ENCODE measurements around the gene RIMKLB.

DNA sequence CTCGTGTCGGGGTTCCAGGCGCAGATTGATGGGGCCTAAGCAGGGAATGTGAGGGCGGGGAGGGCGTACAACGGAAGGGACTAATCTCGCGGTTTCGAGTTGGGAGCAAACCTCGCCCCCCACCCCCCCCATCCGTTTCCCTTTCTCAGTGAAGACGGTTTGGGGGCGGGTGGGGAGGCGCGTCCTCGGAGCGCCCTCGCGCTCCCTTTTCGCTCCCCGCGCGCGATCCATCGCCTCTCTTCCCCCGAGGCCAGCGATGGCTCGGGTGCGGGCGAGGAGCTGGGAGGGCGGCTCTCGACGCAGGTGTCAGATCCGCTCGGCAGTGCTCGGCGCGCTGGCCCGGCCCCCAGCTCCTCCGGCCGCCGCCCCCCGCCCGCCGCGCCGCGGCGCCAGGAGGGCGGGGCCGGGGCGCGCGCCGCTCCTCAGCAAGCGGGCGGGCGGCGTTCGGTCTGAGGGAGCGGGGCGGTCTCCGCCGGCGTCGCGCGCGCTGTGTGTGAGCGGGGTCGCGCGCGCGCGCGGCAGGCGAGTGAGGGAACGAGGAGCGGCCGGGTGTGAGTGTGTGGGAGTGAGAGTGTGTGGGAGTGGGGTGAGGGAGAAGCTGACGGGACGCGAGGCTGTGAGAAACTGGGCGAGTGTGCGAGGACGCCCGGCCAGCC is at the start of gene RIMKLB:
- TF ChIP-seq, protein P1, sequence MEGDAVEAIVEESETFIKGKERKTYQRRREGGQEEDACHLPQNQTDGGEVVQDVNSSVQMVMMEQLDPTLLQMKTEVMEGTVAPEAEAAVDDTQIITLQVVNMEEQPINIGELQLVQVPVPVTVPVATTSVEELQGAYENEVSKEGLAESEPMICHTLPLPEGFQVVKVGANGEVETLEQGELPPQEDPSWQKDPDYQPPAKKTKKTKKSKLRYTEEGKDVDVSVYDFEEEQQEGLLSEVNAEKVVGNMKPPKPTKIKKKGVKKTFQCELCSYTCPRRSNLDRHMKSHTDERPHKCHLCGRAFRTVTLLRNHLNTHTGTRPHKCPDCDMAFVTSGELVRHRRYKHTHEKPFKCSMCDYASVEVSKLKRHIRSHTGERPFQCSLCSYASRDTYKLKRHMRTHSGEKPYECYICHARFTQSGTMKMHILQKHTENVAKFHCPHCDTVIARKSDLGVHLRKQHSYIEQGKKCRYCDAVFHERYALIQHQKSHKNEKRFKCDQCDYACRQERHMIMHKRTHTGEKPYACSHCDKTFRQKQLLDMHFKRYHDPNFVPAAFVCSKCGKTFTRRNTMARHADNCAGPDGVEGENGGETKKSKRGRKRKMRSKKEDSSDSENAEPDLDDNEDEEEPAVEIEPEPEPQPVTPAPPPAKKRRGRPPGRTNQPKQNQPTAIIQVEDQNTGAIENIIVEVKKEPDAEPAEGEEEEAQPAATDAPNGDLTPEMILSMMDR (IDR thresholded peaks at IDR 0.05): no peak
- TF ChIP-seq POLR2A (IDR thresholded peaks at IDR 0.05): peak in 1 of 2 donors; percentile 34
